Stimulated activated CD8-positive, alpha-beta memory T cell treated with anti-CD3 and anti-CD28 coated beads, Interleukin-4, amount 100 ng/mL, for 1 hour (primary cell): ENCODE results near the gene ZNF700.
A peak's percentile ranks its signal among the peaks of the same experiment; 100 is the strongest.
"Not testable (repeated sequence)": the region's sequence is repeated elsewhere in the genome, so short reads cannot be mapped to it uniquely, and the experiment has no call there.

Source experiments
- DNase-seq, 2 donors: peaks; one replicate each; pipeline ENCODE4 v3.0.0-alpha.2; 2020; ENCODE audit warnings: low read depth in 2 of 2, low spot score in 1 of 2

ZNF700 gene

DNA sequence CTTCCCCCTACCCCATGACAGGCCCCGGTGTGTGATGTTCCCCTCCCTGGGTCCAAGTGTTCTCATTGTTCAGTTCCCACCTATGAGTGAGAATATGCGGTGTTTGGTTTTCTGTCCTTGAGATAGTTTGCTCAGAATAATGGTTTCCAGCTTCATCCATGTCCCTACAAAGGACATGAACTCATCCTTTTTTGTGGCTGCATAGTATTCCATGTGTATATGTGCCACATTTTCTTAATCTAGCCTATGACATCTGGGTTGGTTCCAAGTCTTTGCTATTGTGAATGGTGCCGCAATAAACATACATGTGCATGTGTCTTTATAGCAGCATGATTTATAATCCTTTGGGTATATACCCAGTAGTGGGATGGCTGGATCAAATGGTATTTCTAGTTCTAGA, 13.5 kb downstream of the ZNF700 start:
- DNase-seq = not testable (repeated sequence)

DNA sequence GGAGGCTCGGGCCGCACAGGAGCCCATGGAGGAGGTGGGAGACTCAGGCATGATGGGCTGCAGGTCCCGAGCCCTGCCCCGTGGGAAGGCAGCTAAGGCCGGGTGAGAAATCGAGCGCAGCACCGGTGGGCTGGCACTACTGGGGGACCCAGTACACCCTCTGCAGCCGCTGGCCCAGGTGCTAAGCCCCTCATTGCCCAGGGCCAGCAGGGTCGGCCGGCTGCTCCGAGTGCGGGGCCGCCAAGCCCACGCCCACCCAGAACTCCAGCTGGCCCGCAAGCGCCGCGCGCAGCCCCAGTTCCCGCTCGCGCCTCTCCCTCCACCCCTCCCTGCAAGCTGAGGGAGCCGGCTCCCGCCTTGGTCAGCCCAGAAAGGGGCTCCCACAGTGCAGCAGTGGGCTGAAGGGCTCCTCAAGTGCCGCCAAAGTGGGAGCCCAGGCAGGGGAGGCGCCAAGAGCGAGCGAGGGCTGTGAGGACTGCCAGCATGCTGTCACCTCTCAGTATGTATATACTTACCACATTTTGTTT, 16.5 kb downstream of the ZNF700 start:
- not testable (repeated sequence) for DNase-seq

DNA sequence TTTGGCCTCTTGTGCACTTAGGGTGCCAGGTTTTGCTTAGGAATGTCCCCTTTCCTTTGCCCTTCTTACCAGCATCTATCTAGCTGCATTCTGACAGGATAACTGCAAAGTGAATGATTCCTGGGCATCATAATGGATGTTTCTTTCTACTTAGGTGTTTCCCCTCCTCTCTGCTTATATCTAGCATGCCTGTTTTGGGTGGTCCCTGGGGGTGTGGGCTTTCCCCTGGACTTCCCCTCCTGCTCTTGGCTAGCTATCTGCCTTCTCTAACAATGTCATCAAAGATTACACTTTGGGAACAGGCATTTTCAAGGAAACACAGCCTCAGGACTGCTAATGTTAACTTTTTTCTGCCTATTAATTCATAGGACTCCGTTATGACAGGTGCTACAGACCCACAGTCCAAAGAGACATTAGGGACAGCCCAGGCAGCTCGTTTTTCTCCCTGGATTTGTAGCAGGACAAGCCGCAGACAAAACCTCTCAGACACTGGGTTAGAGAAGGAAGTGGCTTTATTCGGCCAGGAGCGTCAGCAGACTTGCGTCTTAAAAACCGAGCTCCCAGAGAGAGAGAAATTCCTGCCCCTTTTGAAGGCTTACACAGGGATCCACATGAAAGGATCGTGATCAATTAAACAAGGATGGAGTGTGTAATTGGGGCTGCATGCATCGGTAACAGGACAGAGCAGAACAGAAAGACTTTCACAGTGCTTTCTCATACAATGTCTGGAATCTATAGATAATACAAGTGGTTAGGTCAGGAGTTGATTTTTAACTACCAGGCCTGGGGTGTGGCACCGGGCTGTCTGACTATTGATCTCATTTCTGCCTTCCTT, 17.3 kb downstream of the ZNF700 start:
- DNase-seq = no peak

DNA sequence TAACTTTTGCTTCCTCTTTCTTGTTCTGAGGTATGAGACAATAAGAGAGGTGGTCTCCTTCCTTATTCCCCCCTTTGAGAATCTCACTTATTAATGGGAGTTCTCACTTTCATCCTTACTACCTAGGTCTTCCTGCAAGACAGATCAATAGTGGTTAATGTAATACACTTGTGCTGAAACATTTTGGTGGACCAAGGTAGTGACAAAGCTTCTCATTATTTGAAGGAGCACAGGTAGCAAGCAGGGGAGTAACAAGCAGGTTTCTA, 17.9 kb downstream of the ZNF700 start:
- no peak for DNase-seq

DNA sequence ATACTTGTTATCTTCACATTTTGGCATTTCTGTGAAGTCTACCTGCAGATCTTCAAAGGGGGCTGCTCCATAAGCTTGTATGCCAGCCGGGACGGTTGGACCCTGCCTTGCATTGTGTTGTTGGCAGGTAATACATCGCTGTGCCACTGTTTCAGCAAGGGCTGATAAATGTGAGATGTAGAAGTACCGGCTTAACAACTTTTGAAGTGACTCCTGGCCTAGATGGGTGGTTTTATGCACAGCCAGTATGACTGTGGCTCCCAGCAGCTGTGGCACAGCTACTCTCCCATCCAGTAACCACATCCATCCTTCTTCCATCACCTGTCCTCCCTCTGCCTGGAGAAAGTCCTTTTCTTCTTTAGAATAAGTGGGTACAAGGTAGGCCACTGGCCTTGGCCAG, 19.7 kb downstream of the ZNF700 start:
- no peak for DNase-seq

DNA sequence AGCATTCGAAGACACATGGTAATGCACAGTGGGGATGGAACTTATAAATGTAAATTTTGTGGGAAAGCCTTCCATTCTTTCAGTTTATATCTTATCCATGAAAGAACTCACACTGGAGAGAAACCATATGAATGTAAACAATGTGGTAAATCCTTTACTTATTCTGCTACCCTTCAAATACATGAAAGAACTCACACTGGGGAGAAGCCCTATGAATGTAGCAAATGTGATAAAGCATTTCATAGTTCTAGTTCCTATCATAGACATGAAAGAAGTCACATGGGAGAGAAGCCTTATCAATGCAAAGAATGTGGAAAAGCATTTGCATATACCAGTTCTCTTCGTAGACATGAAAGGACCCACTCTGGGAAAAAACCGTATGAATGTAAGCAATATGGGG, 23.7 kb downstream of the ZNF700 start:
- DNase-seq = no peak

DNA sequence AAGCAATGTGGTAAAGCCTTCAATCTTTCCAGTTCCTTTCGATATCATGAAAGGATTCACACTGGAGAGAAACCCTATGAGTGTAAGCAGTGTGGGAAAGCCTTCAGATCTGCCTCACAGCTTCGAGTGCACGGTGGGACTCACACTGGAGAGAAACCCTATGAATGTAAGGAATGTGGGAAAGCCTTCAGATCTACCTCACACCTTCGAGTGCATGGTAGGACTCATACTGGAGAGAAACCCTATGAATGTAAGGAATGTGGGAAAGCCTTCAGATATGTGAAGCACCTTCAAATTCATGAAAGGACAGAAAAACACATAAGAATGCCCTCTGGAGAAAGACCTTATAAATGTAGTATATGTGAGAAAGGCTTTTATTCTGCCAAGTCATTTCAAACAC, 24.3 kb downstream of the ZNF700 start:
- no peak for DNase-seq

DNA sequence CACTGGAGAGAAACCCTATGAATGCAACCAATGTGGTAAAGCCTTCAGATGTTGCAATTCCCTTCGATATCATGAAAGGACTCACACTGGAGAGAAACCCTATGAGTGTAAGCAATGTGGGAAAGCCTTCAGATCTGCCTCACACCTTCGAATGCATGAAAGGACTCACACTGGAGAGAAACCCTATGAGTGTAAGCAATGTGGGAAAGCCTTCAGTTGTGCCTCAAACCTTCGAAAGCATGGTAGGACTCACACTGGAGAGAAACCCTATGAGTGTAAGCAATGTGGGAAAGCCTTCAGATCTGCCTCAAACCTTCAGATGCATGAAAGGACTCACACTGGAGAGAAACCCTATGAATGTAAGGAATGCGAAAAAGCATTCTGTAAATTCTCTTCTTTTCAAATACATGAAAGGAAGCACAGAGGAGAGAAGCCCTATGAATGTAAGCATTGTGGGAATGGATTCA, 24.7 kb downstream of the ZNF700 start:
- DNase-seq = not testable (repeated sequence)

DNA sequence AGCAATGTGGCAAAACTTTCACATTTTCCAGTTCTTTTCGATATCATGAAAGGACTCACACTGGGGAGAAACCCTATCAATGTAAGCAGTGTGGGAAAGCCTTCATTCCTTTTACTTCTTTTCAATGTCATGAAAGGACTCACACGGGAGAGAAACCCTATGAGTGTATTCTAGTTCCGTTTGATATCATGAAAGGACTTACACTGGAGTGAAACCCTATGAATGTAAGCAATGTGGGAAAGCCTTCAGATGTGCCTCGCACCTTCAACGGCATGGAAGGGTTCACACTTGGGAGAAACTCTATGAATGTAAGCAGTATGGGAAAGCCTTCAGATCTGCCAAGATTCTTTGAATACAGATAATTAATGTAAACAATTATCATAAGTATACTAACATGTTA, 25.4 kb downstream of the ZNF700 start:
- DNase-seq = no peak

DNA sequence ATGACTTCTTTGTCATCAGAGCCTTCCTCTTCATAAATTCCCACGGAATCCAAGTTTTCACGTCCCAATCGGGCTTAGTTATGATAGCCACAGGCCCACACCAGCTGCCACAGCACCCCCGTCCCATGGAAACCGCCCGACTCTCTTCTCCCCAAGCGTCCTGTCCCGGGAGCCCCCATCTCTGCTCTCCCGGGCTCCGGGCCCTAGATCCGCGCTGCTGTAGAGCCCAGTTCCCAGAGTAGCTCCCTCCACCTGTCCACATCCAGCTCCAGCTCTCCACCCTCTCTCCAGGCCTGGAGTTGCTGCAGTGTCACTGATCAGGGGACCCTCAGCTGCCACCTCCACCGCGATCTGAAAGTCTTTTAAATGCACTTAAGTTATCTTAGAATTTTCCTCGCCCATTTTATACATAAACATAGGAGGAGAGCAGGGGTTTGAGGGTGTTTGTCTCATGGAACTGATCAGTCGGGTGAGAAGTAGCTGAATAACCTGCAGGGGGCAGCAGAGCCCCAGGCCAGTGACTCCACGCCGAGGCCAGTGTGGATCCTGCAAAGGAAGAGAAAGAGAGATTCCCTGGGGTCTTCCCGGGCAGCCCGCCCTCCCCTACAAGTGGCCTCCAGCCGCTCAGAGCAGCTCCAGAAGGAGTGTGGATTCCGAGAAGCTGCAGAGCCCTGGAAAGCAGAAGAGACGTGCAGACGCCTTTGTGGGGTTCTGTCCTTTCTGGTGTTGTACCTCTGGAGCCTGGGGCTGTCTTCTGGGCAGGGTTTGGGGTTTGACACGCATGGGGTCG, 38.9 kb downstream of the ZNF700 start:
- DNase-seq = peak; percentile 32 to 54

DNA sequence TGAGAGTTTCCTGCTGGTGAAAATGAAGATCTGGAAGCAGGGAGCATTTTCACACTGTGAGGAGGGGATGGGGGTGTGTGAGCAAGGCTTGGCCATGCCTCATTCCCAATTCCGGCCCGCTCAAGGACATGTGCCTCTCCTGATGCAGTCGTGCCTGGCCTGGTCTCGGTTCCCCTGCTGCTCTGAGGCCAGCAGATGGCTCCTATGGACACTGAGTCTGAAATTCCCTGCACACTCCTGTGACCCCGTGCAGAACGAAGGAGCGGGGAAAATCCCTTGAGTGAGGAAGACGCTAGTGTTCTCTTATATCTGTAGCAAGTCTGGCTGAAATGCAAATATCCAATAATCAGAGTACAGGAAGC, 39.6 kb downstream of the ZNF700 start:
- no peak for DNase-seq

DNA sequence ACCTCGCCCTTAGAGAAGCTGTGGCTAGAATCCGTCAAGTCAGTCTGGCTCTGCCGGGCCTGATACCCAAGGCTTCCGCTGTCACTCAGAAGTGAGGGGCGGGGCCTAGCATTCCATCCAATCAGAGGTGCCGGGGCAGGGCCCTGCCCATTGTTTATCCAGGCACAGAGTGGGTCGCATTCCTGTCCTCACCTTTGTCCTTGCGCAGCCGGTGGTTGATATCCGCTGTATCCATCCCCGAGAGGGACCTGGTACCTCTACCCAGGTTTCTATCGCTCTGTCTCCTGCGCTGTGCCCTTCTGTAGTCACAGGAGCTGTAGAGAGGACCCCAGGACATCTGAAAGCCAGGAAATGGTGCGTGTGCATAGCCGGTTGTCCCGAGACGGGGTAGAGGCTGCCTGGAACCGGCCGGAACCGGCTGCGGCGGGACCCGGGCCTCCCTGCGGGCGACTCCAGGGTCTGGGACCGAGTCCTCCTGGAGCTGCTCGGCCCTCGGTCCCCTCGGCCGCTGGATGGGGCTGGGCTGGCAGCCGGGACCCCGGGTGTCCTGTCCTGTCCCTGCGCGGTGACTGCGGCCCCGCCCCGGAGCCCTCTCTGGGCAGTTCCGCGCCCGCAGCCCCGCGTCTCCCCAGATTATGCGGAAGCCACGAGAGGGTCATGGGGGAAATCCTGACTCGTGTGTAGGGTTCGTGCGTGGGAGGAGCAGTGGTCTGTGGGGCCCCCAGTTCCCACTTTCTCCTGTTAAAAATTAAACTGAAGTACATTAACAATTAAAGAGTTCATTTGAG, 40.1 kb downstream of the ZNF700 start, which contains the start of gene ZNF763:
ZNF763 (plus strand) TSS at position 183 of the 788 bp plus-strand sequence; CDS start at position 352, 169 bp downstream.
- DNase-seq = peak; percentile 73 to 78

DNA sequence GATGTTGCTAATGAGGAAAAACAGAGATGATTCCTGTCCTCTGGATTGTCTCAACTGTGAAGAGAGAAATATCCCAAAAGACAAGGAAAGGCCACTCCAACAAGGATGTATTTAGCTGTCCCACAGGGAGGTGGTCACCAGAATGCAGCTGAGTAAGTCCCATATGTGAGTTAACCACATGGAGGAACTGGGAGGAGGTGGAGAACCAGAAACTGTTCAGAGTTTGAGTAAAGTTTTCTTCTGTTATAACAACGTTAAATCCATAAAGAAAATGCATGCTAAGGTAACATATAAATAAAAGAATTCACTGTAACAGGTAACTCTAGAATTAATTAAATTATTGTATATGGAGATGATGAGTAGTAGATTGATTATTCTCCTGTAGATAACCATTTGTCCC, 45.3 kb downstream of the ZNF700 start:
- no peak for DNase-seq

DNA sequence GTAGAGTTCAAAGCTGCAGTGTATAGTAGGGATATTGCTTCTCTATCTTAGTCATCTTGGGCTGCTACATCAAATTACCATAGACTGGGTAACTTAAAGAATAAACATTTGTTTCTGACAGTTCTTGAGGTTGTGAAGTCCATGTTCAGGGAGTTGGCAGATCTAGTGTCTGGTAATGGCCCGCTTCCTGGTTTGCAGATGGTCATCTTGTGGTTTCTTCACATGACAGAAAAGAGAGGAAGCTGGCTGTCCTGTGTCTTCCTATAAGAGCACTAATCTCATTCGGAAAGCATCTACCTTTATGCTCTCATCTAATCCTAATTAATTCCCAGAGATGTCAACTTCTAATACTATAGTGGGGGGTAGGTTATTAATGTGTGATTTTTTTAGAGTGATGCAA, 46.1 kb downstream of the ZNF700 start:
- no peak for DNase-seq

DNA sequence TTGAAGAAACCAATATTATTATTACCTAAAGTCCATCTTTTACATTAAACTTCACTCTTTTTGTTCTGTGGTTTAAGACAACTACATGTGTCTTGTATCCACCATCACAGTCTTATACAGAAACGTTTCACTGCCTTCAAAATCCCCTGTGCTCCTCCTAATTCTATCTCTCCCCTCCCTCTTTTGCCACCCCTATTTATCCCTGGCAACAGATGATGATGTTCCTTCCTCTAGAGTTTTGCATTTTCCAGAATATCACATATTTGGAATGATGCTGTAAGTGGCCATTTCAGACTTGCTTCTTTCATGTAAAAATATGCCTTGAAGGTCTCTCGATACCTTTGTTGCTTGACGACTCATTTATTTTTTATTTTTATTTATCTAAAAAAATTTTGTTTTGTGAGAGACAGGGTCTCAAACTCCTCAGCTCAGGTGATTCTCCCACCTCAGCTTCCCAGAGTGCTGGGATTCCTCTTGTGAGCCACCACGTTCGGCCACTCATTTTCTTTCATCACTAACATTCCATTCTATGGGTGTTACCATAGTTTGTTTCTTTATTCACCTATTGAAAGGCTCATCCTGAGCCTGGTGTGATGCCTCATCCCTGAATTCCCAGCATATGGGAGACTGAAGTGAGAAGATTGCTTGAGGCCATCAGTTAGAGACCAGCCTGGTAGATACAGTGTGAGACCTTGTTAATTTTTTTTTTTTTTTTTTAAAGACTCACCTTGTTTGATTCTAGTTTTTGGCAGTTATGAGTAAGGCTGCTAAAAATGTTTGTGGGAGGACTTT, 48.3 kb downstream of the ZNF700 start:
- DNase-seq = no peak

DNA sequence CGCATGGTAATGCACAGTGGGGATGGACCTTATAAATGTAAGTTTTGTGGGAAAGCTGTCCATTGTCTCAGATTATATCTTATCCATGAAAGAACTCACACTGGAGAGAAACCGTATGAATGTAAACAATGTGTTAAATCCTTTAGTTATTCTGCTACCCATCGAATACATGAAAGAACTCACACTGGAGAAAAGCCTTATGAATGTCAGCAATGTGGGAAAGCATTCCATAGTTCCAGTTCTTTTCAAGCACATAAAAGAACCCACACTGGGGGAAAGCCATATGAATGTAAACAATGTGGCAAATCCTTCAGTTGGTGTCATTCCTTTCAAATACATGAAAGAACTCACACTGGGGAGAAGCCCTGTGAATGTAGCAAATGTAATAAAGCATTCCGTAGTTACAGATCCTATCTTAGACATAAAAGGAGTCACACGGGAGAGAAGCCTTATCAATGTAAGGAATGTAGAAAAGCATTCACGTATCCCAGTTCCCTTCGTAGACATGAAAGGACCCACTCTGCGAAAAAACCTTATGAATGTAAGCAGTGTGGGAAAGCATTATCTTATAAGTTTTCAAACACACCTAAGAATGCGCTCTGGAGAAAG, 53.7 kb downstream of the ZNF700 start:
- DNase-seq = no peak

DNA sequence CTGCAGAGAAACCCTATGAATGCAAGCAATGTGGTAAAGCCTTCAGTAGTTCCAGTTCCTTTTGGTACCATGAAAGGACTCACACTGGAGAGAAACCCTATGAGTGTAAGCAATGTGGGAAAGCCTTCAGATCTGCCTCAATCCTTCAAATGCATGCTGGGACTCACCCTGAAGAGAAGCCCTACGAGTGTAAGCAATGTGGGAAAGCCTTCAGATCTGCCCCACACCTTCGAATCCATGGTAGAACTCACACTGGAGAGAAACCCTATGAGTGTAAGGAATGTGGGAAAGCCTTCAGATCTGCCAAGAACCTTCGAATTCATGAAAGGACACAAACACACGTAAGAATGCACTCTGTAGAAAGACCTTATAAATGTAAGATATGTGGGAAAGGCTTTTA, 54.6 kb downstream of the ZNF700 start:
- no peak for DNase-seq

DNA sequence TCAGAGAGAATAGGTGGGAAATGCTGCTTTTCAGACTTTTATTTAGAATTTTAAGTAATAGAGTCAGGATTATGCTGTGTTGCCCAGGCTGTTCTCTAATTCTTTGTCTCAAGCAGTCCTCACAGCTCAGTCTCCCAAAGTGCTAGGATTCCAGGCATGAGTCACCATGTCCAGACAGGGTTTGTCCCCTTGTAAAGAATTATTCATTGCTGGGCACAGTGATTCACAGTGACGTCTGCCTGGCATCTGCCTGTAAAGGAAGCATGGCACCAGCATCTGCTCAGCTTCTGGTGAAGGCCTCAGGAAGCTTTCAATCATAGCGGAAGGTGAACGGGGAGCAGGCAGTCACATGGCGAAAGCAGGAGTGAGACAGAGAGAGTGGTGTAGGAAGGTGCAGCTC, 57.6 kb downstream of the ZNF700 start:
- DNase-seq = no peak

DNA sequence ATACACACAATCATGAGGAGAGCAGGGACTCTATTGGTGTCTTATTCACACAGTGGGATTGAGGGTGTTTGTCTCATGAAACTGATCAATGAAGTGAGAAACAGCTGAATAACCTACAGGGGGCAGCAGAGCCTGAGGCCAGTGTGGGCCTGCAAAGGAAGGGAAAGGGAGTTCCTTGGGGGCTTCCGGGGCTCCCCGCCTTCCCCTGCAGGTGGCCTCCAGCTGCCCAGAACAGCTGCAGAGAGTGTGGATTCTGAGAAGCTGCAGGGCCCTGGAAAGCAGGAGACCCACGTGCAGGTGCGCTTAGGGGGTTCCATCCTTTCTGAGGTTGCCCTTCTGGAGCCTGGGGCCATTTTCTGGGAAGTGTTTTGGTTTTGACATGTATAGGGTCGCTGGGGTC, 60.1 kb downstream of the ZNF700 start:
- no peak for DNase-seq

DNA sequence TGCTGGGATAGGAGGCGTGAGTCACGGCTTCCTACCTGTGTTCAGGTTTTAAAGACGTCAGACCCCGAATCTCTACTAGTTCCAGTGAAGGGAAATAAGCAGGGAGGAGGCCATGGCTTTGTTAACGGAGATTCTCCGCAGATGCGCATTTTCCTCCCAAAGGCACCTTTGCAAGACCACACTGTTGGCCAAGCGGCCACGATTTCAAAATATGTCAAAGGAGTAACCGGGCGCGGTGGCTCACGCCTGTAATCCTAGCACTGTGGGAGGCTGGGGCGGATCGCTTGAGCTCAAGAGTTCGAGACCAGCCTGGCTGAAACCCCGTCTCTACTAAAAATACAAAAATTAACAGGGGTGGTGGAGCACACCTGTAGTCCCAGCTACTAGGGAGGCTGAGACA, 61.8 kb downstream of the ZNF700 start:
- DNase-seq = no peak
